ENCODE results near the gene MACROD2.

GRCh38 chr20:16050366-16050765, 2055.1 kb downstream of the MACROD2 start:
- TF ChIP-seq CTCF (conservative IDR thresholded peaks at IDR 0.05 in 1 of 2, IDR thresholded peaks at IDR 0.05 in 1 of 2; ENCODE audit: extremely low read depth in 1 of 2, insufficient read depth in 1 of 2, low read depth in 1 of 2, low read length in 2 of 2) (no peak), EZH2 (IDR thresholded peaks at IDR 0.05; ENCODE audit: borderline replicate concordance, low read length) (no peak)

Data from mammary epithelial cell (primary cell).